ENCODE data around the gene NYAP1.
"Not testable (repeated sequence)": the region's sequence is repeated elsewhere in the genome, so short reads cannot be mapped to it uniquely, and the experiment has no call there.

NYAP1 gene

GRCh38 chr7:100483090-100483721 is 521 bp upstream of the NYAP1 start:
- peak; percentile 66 for DNase-seq (ENCODE audit: low spot score)

GRCh38 chr7:100484673-100485045 is 932 bp downstream of the NYAP1 start:
- no peak for DNase-seq (ENCODE audit: low spot score)

- no peak for DNase-seq (ENCODE audit: low spot score)
These were observed 1.7 kb downstream of the NYAP1 start for GRCh38 chr7:100485471-100485876.

- DNase-seq (ENCODE audit: low spot score), result no peak
These were observed 2.4 kb downstream of the NYAP1 start for GRCh38 chr7:100486111-100486636.

GRCh38 chr7:100486753-100487446 is 3.2 kb downstream of the NYAP1 start:
- no peak for DNase-seq (ENCODE audit: low spot score)

DNA sequence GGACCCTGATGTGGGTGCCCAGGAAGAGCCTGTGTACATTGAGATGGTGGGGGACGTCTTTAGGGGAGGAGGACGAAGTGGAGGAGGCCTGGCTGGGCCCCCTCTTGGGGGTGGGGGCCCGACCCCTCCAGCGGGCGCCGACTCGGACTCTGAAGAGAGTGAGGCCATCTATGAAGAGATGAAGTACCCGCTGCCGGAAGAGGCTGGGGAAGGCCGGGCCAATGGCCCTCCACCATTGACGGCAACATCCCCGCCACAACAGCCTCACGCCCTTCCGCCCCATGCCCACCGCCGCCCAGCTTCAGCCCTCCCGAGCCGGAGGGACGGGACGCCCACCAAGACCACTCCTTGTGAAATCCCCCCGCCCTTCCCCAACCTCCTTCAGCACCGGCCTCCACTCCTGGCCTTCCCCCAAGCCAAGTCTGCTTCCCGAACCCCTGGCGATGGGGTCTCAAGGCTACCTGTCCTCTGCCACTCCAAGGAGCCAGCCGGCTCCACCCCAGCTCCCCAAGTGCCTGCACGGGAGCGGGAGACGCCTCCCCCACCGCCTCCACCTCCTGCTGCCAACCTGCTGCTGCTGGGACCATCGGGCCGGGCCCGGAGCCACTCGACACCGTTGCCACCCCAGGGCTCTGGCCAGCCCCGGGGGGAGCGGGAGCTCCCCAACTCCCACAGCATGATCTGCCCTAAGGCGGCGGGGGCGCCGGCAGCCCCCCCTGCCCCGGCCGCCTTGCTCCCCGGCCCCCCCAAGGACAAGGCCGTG is 4.8 kb downstream of the NYAP1 start:
- no peak for DNase-seq (ENCODE audit: low spot score)

DNA sequence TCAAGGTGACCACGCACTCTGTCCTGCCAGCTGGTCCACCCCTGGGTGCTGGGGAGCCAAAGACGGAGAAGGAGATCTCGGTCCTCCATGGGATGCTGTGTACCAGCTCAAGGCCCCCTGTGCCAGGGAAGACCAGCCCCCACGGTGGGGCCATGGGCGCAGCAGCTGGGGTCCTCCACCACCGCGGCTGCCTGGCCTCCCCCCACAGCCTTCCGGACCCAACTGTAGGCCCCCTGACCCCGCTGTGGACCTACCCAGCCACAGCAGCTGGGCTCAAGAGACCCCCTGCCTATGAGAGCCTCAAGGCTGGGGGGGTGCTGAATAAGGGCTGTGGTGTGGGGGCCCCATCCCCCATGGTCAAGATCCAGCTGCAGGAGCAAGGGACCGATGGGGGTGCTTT is 5.4 kb downstream of the NYAP1 start:
- no peak for DNase-seq (ENCODE audit: low spot score)

DNA sequence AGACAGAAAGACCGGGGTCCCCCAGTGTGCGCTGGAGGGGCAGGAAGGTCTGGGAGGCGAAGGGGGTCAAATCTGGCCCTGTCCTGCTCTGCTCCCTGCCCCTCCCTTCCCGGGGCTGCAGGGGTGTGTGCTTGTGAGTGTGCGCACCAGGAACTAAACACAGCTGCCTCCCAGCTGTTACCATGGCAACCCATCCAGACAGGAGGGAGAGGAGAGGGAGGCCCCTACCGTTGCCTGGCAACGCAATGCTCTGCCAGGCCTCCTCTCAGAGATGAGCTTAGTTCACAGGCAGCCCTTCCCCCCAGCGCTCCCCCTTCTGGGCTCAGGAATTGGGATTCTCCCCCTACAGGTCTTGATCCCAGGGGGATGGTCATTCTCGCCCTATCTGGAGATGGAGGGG is 6.1 kb downstream of the NYAP1 start:
- DNase-seq (ENCODE audit: low spot score), result peak; percentile 99

DNA sequence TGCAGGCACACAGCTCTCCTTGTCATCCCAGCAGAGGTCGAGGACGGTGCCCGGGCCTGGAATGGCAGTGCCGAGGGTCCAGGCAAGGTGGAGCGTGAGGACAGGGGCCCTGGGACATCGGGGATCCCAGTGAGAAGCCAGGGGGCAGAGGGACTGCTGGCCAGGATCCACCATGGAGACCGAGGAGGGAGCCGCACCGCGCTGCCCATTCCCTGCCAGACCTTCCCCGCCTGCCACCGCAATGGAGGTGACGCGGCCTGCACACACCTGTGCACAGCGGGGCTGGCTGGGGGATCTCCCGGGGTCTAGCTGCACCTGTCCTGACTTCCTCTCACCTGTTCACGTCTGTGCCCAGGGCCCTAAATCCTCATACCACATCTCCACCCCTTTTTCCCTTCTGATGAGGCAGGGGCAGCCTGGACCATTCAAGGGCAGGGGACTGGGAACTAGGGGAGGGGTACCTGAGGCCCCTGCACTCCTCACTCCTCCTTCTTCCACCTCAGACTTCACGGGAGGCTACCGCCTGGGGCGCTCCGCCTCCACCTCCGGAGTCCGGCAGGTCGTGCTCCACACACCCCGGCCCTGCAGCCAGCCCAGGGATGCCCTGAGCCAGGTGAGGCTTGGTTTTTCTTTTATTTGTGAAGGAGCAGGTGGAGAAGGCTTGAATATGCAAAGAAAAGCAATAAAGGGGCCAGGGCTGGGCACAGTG is 6.9 kb downstream of the NYAP1 start:
- no peak for DNase-seq (ENCODE audit: low spot score)

GRCh38 chr7:100491192-100491578 is 7.5 kb downstream of the NYAP1 start:
- DNase-seq (ENCODE audit: low spot score), result no peak

DNA sequence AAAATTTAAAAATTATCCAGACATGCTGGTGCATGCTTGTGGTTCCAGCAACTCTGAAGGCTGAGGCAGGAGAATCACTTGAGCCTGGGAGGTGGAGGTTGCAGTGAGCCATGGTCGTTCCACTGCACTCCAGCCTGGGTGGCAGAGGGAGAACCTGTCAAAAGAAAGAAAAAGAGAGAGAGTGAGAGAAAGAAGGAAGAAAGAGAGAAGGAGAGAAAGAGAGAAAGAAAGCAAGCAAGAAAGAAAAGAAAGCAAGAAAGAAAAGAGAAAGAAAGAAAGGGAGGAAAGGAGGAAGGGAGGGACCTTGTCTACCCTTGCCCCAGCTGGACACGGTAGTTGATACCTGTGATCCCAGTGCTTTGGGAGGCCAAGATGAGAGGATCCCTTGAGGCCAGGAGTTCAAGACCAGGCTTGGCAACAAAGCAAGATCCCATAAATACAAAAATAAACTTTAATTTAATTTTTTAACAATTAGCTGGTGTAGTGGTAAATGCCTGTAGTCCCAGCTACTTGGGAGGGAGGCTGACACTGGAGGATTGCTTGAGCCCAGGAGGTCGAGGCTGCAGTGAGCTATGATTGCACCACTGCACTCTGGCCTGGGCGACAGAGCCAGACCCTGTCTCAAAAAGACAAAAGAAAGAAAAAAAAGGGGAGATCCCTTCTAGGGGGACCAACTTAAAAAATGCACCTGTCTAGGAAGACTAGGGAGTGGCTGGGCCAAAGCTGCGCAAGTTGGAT is 9.2 kb downstream of the NYAP1 start:
- no peak for DNase-seq (ENCODE audit: low spot score)

- peak; percentile 74 for DNase-seq (ENCODE audit: low spot score)
These were observed 9.9 kb downstream of the NYAP1 start for GRCh38 chr7:100493476-100494264.

- no peak for DNase-seq (ENCODE audit: low spot score)
These were observed 12.8 kb downstream of the NYAP1 start for GRCh38 chr7:100496509-100496908.

GRCh38 chr7:100500743-100501142 is 17.0 kb downstream of the NYAP1 start:
- DNase-seq (ENCODE audit: low spot score), result not testable (repeated sequence)

GRCh38 chr7:100504031-100504430 is 20.3 kb downstream of the NYAP1 start:
- not testable (repeated sequence) for DNase-seq (ENCODE audit: low spot score)

DNA sequence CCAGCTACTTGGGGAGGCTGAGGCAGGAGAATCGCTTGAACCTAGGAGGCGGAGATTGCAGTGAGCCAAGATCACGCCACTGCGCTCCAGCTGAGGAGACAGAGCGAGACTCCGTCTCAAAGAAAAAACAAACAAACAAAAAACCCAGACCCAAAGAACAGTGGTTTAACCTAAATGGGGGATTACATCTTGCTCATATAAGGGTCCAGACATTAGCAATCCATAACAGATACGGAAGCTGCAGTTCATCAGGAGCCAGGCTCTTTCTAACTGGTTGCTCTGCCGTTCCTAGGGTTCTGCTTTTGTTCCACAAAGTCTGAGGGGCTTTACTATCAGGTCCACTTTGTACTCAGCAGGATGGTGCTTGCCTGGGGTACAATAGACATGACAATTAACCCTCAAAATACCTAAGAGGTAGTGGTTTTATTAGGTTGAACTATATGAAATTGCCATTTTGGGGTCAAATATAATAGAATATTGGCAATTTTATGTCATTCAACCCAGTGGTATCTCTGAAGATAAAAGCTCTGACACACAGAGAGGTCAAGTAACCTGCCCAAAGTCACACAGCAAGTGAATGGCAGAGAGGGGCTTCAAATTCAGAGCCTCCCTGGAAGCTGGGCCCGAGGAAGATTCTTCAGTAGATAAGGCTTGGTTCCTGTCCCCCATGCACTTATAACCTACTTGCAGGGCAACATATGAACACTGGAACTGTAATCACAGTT is 21.3 kb downstream of the NYAP1 start:
- no peak for DNase-seq (ENCODE audit: low spot score)

DNA sequence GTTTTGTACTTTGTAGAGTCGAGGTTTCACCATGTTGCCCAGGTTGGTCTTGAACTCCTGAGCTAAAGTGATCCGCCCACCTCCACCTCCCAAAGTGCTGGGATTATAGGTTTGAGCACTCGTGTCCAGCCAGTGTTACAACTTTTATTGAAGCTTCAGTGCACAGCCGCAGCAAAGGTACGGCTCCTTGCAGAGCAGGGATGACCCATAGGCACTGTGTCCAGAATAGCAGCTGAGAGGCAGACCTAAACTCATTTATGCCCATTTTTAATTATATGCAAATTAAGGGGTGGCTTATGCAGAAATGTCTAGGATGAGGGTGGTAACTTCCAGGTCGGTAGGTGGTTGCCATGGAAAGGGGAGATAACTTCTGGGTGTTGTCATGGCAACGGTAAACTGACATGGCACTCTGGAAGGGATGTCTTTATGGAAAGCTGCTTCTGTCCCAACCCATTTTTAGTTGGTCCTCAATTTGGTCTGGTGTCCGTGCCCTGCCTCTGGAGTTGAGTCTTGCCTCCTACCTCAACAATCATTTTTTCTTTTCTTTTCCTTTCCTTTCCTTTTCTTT is 22.7 kb downstream of the NYAP1 start:
- no peak for DNase-seq (ENCODE audit: low spot score)

GRCh38 chr7:100509231-100509630 is 25.5 kb downstream of the NYAP1 start:
- DNase-seq (ENCODE audit: low spot score), result peak; percentile 40

DNA sequence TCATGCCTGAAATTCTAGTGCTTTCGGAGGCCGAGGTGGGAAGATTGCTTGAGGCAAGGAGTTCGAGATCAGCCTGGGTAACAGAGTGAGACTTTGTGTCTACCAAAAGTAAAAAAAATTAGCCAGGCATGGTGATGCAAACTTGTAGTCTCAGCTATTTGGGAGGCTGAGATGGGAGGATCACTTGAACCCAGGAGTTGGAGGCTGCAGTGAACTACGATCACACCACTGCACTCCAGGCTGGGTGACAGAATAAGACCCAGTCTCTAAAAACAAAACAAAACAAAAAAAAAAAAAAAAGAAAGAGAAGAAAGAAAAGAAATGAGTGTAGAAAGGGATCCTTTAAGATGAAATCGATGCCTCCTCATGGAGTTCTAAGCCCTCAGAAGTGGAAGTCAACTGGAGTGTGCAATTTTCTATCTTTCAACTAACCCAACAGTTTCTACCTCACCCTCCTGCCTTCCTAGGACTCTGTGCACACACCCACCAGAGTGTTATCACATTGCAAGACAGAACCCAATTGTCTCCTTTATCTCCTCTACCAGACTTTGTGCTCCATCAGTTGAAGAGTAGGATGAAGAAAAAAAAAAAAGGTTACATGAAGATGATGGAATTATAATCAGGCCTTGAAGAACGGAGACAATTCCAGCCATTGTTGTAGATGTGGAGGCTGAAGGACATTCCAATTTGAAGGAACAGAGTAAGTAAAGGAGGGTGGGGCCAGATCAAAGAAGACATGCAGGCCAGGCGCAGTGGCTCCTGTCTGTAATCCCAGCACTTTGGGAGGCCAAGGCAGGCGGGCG is 26.9 kb downstream of the NYAP1 start:
- no peak for DNase-seq (ENCODE audit: low spot score)

Data from Ammon's horn (tissue), 1 donor.